Erythroblast (primary cell): ENCODE results near the gene SETD5.

Source experiments
- GATA1 ChIP-seq: IDR thresholded peaks from 2 replicates; pipeline ENCODE4 v1.6.1; 2011; ENCODE audit warnings: low read depth, mild to moderate bottlenecking, control low read depth, low read length, moderate library complexity
- POLR2A ChIP-seq: IDR thresholded peaks from 2 replicates; pipeline ENCODE4 v1.6.1; 2011; ENCODE audit warnings: mild to moderate bottlenecking, low read length

GRCh38 chr3:9474482-9474881, 77.1 kb downstream of the SETD5 start:
- TF ChIP-seq POLR2A (no peak), GATA1 (no peak)
